GM19035 (cell line): ENCODE measurements around the gene DNAJC5.
A peak's percentile ranks its signal among the peaks of the same experiment; 100 is the strongest.

Source experiments
- ATAC-seq: cut with Tn5 transposase; IDR thresholded peaks from one replicate; pipeline ENCODE4 v1.9.1; 2021; ENCODE audit not compliant: unreplicated experiment

Gene DNAJC5

DNA sequence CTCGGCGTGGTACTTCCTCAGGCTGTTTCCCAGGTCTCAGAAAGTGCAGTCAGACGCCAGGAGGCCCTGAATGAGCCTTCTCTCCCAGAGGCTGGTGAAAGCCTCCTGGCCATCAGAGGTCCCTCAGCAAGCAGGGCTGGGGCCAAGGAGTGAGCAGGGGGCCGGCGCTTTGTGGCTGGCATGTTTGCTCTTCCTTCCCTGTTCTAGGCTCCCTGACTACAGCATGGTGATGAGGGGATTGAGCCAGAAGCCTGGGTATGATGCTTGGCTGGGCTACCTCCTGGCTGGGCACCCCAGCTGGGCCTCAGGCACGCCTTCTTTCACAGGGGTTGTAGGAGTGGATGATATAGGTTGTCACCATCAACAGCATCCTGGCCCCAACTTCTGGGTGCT lies 11.7 kb upstream of the DNAJC5 start:
- ATAC-seq = no peak

DNA sequence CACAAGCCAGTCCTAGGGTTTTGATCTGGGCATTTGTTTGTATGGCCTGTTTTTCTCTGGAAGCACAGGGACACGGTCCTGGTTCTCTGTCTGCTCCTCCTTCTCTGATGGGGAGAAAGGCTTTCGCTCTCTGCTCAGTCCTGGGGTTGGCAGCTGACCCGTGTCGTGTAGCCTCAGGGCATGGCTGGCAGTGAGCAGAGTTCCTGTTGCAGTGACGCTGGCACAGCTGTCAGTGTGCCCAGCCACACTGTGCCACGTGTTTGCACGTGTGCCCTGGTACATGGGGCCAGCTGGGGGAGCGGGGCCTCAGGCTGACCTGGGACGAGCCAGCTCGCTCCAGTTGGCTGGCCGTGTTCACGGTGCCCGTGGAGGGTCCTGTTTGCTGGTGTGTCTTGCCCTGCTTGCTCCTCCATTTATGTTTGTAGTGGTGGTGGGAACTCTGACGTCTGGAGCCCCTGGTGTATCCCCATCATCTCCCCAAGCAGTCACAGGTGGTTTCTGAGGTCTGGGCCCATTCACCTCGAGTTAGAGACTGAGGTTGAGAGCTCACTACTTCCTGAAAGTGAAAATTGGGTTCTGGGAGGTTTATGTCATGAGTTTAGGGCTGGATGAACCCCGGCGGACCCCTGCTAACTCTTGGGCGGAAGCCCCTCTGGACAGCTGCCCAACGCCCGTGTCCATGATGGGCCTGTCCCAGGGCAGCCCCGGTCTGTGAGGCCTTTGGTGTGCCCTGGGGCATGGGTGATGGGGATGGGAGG lies 10.2 kb upstream of the DNAJC5 start:
- ATAC-seq = no peak

DNA sequence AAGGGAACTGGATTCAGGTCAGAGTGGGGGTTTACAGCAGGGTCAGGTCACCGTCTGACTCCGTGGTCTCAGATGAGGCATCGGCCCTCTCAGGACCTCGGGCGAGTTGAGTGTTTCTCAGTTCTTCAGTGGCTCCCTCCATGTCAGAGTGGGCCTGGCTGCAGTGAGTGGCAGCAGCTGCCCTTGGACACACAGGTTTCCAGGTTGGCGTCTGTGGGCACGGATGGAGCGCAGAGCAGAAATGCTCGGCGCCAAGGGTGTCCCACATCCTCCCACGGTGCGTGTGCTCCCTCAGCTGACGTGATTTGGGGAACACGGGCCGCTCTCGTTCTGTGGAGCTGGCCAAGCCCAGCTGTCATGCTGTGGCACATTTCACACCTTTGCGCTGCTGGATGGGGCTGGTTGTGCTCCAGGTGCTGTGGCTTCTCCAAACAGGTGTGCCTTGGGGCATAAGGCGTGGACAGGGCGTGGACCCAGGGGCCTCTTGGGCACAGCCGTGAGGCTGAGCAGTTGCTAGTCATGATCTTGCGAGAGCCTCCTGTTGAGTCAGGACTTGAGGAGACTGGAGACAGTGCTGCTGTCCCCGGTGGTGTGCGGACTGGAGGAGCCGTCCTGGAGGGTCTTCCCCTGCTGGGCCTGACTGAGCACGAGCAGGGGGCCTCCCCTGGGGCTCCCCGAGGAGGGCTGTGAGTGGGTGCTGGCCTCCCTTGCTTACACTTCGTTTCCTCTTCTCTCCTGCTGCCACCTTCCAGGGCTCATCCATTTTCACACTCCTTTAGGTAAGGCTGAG lies 9.5 kb upstream of the DNAJC5 start:
- ATAC-seq = no peak

DNA sequence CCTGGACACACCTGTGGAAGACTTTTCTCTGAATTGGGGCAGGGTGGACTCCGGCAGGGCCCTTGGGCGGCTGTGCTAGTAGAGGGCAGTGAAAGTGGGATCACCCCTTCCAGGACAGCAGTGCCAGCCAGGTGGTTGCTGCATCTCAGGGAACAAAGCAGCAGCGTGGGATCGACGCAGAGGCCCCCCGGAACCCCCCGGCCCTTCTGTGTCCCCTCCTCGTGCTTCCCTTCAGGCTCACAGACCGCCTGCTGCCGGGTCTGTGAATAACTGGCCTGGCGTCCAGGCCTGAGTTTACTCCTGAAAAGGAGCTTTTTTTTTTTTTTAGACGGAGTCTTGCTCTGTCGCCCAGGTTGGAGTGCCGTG lies 8.9 kb upstream of the DNAJC5 start:
- no peak for ATAC-seq

DNA sequence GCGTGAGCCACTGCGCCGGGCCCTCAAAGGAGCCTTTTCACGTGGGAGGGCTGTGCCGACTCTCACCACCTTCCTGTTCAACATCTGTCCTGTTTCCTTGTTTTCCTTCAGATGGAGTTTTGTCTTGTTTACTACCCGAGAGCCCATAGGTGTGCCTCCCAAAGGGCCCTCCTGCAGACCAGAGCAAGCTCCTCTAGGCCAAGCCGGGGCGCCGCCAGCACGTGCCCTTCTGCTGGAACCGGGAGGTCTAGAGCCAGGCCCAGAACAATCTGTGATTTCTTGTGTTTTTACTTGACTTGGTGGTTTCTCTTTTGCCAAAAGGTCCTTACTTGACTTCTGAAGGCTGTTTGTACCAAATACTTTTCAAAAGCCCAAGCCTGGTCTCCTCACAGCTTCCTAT lies 8.0 kb upstream of the DNAJC5 start:
- no peak for ATAC-seq

DNA sequence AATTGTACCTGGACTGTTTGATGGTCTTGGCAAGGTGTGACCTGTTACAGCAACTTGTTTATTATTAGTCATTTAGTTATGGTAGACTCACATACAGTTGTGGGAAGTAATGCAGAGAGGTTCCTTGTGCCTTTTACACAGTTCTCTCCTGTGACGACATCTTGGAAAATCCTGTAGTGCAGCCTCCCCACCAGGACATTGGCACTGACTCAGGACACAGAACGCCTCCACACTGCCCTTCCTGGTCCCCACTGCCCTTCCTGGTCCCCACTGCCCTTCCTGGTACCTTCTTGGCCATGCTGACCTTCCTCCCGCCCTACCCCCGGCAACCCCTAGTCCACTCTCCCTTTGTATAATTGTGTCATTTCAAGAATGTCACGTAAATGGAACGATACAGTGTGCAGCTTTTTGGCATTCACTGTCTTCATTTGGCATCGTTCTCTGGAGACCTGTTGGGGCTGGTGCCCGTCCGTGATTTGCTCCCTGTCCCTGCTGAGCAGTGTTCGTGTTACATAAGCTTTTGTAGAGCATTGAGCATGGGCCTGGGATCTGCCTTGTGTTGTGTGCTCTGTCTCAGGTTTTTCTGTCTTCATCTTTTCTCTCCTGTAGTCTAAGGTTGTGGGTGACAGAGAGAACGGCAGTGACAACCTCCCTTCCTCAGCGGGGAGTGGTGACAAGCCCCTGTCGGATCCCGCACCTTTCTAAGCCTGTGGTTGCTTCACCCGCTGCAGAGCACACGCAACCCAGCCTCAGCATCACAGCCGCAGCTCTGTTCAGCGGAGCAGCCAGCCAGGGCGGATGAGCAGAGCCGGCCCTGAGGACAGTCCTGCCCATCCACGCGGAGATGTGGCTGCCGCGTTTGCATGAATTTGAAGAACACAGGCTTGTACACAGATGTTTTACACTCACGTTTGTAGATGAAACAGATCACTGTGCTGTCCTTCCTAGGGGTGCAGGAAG lies 5.4 kb upstream of the DNAJC5 start:
- ATAC-seq = no peak

DNA sequence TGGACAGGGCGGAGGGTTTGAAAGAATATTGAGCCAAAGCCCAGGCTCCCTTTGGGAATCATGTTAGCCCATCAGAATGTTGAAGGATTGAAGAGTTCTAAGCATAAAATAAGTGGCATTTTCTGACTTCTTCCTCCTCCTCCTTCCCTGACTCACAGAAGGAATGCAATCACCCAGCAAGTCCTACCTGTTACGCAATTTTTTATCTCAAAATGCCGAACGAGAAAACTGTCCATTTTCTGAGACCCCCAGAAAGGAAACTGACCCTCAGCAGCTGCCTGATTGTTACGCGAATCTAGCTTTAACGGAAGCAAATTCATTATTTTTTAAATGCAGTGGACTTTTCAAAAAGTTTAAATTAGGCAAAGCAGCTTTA lies 4.7 kb upstream of the DNAJC5 start:
- ATAC-seq = no peak

DNA sequence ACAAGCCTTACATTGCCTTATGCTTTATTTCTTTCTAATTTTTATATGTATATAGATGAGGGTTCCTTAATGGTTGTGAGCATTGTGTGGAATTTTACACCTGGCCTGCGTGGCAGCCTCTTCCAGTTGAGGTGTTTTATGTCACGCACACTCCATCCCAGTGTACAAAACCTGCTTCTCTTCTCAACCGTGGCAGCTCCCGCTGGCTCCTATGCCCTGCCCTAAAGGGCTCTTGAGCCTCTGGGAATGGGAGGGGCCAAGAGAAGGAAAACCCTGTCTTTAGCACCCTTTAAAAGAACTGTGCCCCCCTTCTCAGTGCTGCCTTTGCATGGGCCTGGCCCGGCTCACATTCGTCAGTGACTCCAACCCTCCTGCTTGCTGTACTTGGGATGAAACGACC lies 4.3 kb upstream of the DNAJC5 start:
- ATAC-seq = no peak

DNA sequence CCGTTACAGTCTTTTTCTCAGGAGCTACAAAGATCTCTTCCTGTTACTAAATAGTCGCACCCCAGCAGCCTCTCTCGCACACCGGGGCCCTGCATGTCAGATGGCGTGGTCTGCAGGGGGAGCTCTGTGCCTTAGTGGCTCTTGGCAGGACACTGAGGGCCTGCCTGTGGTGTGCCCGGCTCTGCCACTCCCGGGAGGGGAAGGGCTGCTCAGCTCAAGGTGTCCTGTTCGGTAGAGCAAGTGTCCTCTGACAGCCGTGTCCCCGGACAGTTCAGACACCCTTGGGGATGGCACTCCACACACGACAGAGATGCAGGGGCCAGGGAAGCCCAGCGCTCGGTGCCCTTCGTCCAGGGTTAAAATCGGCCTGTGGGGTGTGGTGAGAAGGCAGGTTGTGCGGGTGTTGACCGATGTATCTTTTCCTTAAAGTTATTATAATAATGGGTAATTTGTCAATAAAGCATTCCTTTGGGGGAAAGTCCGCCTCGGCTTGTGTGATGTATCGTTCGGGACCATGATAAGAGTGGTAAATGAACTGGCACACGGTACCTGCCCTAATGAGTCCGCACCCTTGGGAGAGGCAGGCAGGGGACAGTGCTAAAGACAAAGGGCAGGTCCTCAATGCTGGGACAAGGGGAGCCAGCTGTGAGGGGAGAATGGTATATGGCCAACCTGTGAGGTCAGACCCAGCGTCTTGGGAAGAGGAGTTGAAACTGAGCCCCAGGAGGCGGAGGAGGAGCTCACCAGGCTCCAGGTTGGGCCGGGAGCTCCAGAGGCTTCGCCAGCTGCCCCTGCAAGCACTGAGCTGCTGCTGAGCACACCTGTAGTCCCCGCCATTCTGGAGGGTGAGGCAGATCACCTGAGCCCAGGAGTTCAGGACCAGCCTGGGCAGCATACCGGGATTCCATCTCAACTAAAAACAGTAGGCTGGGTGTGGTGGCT lies 3.6 kb upstream of the DNAJC5 start:
- ATAC-seq = no peak

DNA sequence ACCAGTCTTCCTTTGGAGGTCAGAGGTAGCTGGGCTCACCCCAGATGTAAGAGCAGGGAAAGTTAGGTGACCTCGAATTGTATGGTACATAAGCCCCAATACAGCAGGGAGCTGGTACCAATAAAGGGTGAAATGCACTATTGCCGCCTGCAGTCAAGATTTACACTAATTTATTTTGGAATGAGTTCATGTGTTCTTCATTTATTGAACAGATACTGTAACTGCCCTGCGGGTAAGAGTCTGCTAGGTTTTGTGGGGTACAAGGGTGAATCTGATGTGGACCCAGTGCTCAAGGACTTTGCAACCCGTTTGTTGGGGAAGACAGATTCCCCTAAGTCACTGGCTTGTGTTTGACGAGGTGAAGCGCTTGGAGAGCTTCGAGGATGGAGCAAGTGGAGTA lies 2.5 kb upstream of the DNAJC5 start:
- no peak for ATAC-seq

DNA sequence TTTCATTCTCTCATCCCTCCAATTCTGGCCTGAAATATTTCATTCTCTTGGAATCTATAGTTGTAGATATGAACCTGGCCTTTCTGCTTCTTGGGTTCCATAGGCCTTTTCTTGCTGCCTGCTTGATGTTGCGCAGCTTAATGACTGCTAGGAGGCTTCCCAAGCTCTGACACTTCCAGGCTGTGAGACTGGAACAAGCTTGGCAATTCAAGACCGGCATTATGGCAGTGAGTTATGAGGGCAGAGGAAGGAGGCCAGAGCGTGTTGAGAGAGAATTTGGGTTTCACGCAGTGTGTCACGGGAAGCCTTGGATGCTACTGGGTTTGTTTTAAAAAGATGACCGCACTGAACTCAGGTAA lies 948 bp upstream of the DNAJC5 start:
- no peak for ATAC-seq

DNA sequence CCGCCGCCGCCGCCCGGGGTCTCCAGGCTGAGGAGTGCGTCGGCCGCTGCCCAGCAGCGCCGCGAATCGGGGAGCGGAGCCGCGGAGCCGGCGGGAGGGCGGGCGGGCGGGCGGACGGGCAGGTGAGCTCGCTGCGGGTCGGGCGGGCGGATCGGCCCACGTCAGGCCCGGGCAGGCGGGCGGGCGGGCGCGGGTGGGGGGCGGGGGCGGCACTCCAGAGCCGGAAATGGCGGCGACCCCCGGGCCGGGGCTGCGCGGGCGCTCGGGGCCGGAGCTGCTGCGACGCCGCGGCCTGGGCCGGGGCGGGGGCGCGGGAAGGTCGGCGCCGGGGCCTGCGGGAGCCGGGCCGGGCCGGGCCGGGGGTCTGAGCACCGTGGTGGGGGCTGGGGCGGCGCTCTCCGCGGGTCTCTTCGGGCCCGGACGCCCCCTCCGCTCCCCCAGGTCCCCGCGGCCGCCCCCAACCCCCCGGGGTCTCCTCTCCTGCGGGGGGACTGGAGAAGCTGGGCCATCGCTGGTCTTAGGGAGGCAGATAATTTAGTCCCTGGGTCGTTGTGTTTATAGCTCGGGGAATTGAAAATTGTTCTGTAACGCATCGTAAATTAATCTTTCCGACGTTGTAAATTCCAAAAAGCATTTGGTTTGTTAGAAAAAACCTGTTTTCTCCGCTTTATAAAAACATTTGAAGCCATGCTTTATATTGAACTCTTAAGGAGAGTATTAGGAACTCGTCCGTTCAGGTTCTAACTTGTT lies 451 bp downstream of the DNAJC5 start:
- peak; percentile 23 for ATAC-seq

DNA sequence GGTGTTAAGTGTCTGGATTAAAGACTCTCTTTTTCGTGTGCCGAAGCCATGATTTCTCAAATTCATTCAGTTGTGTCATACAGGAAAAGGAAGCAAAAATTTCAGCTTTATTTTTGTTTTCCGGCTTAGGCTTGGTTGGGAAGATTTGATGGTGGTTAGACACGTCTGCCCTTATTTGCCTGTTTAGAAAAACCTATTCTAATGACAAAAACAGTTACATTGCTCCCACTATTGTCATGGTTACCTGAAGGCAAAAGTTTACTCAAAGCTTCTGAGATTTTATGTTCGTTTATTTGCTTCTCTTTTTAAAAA lies 982 bp downstream of the DNAJC5 start:
- ATAC-seq = no peak

DNA sequence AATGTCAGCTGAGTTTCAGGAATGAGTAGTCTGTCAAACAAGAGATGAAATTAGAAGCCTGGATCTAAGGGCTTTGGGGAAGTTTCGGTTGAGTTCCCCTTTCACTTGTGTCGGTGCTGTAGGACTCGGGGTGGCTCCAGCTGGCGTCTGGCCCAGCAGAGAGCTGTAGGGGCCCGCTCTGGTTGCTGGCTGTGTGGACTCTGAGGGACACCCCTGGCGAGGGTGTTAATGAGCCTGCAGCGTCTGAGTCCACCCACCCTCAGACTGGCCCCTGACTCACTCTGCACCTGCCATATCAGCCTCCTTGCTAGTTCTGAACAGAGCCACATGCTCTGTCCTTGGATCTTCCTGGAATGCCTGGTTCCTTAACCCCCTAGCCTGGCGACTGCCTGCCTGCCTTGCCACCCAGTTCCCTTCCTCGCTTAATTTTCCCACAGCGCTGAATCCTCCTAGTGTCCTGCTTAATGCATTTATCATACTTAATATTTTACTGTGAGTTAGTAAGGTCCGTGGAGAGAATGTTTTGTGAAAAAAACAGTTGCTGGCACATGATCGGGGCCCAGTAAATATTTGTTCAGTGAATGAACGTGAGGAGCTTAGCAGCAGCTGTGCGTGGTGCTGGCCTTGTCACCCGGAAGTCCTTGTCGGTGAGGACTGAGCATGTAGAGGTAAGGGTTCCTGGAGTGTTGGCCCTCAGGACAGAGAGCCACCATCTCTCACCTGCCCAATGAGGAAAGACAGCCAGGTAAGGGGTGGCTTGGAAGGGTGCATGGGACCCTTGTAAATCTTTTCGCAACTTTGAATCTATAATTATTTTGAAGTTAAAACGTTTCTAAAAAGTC lies 1.6 kb downstream of the DNAJC5 start:
- no peak for ATAC-seq

DNA sequence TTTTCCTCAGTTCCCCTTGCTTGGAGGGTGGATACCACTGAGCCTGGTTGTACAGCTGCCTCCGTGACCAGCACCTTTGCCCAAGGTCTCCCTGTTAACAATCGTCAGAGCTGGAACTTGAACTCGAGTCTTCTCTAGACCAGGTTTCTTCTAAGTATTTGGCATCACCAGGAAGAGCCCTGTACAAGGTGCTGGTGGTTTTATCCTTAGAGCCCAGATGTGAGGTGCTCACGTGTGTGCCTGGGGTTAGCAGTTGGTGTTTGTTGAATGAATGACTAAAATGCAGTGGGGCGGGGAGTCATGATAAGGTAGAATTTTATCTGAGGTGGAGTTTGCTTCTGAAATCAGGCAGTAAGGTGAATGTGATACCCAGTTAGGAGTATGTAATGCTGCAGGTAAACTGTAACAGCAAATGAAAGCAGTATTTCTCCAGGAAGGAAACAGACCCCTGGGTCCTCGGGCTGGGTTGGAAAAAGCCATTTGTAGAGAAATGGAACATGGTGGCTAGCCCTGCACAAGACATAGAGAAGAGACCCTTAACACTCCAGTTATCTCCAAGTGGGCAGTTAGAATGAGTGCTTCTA lies 3.1 kb downstream of the DNAJC5 start:
- no peak for ATAC-seq

DNA sequence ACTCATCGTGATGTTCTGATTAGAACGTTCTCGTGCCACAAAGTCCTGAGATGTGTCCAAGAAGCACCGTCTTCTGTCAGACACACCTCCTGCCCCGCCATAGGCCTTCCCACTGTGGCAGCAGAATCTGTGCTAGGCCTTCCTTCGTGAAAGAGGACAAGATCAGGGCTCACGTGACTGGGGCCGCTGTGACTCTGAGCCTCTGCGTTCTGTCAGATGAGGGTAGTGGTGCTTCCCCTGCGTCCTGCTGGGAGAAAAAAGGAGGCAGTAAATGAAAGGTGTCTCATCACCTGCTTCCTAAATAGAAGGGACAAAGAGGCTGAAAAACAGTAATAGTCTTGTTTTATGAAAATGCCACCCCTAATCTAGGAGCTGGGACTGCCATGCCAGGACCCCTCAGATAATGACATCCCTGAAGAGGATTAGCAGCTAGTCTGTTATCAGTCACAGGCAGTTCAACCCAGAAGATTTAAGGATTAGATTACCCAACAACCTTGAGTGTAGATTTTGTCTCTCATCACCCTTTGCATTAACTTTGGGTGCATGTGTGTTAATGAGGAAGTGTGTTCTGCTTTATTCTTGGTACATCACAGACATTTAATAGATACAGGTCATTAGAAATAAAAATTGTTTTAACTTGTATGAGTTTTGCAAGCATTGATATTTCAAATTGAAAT lies 4.1 kb downstream of the DNAJC5 start:
- no peak for ATAC-seq

DNA sequence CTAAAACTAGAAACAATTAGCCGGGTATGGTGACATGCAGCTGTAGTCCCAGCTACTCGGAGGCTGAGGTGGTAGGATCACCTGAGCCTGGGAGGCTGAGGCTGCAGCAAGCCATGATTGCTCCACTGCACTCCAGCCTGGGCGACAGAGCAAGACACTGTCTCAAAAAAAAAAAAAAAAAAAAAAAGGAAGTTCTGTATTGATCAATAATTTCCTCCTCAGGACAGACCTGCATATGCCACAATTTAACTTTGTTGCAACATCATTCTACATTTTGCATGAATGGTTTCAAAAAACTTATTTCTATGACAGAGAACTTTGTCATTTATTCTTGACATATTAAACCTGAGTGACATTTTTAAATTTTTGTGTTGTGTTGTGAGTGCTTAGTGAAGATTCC lies 5.5 kb downstream of the DNAJC5 start:
- no peak for ATAC-seq
